ENCODE results near the gene RHOXF2B.
"Not testable (repeated sequence)": the region's sequence is repeated elsewhere in the genome, so short reads cannot be mapped to it uniquely, and the experiment has no call there.

RHOXF2B gene

GRCh38 chrX:120077590-120077989, at the start of gene RHOXF2B:
Gene RHOXF2B, minus strand, starts transcription at chrX:120077690. Its CDS starts 138 bp downstream, at chrX:120077552.
- DNase-seq (ENCODE audit: low read depth), result not testable (repeated sequence)

DNA sequence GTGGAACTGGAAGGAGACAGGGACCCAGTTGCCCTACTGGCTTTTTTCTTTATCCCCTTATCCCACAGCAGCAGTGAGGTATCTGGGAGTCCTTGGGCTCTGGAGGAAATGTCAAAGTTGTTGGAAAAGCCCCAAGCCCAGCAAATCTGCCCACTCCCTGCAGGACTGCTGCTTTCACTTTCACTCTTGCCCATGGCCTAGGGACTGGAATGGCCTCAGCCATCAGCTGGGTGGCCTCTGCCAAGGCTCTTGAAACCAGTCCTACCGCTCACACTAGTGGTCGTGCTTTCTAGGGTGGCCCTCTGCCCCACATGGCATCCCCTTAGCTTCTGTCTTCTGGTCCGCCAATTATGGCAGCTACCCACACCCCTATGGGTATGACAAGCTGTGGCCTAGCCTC, 48.0 kb upstream of the RHOXF2B start:
- DNase-seq (ENCODE audit: low read depth), result no peak

DNA sequence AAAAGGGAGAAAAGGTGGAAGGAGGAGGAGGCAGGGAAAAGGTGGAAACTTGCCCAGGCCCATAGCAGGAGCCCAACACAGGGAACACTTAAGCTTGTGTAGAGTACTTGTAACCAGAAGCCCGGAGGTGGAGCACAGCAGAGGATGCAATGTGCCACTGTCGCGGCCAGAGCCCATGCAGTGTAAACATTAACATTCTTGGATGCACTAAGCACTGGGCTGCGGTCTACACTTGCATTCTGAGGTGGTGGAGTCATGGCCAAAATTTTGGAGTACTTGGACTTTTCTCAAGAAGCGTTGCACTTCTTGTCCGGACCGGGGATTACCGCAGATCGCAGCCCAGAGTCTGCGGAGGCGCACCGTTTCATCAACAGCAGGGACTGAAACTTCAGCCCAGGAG, 42.7 kb upstream of the RHOXF2B start:
- DNase-seq (ENCODE audit: low read depth), result no peak

GRCh38 chrX:120115438-120115963, 38.0 kb upstream of the RHOXF2B start, which contains the start of gene RHOXF1:
Gene RHOXF1, minus strand, starts transcription at chrX:120115913. Its CDS starts 51 bp downstream, at chrX:120115862.
- DNase-seq (ENCODE audit: low read depth), result no peak

DNA sequence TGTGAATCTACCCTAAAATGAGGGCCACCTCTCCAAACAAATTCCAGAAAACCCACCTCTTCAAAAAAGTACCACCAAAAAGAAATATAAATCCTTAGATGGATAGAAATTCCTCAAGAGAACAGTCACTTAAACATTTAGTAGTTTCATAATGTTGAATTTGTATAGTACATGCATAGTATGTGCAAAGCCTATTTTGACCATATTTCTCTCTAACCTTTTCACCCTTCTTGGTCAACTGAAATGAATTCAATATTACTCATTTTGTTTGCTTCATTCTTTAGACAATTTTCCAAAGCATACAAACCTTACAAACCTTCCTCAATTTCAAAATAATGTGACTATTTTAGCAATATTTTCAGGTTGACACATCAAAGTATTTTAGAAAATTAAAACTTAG, 34.1 kb upstream of the RHOXF2B start:
- DNase-seq (ENCODE audit: low read depth), result no peak

- DNase-seq (ENCODE audit: low read depth), result no peak
Measured at GRCh38 chrX:120109378-120109777, 31.9 kb upstream of the RHOXF2B start.

DNA sequence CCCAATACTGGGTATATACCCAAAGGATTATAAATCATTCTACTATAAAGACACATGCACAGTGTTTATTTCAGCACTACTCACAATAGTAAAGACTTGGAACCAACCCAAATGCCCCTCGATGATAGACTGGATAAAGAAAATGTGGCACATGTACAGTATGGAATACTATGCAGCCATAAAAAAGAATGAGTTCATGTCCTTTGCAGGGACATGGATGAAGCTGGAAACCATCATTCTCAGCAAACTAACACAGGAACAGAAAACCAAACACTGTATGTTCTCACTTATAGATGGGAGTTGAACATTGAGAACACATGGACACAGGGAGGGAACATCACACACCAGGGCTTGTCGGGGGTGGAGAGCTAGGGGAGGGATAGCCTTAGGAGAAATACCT, 27.2 kb upstream of the RHOXF2B start:
- not testable (repeated sequence) for DNase-seq (ENCODE audit: low read depth)

GRCh38 chrX:120101057-120101456, 23.6 kb upstream of the RHOXF2B start:
- DNase-seq (ENCODE audit: low read depth), result not testable (repeated sequence)

DNA sequence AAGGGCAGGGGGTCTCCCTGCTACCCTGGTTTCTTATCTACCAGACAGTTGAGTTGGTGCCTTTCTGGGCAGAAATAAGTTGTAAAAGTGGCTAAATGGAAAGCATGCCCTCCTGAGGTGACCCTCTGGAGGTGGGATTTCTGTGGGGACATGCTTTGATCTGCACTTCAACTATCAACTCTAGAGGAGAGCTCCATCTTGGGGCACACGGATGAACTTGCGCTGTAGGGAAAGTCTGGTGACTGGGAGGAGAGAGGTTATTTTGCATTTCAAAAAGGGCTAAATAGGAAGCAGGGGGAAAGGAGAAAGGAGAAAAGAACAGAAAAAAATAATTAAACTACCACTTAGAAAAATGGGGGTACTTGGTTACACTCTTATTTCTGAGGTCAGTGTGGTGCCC, 12.7 kb upstream of the RHOXF2B start:
- DNase-seq (ENCODE audit: low read depth), result no peak

DNA sequence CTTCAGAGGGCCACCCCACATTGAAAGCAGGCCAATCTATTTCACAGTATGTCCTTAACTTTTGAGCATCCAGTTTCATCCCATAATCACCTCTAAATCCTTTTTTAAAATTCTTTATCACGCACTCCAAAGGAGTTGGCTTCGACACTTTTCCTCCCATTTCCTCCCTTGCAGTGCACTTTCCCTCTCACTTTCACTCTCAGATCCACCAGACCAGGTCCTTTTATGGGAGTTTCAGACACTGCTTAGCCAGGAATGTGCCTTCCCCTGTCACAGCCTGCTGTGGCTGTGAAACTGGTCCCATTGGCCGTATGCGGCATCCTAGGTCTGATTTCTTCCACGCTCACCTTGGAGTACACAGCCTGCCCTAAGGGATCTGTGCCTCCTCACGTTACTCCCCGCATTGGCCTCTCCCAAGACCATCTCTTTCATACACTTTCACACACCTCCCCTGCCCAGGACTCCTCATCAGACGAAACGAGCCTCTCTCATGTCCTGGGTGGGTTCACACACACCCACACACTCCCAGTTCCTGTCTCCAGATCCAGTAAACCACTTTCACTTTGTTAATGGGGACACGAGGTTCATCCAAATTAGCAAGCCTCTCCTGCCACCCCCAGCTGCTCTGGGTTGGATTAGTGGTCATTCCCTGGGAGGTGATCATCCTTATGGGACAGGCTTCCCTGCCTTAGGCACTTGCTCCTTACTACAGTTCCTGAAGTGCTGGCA, 10.0 kb upstream of the RHOXF2B start:
- DNase-seq (ENCODE audit: low read depth), result no peak

GRCh38 chrX:120085553-120086185, 8.2 kb upstream of the RHOXF2B start:
- not testable (repeated sequence) for DNase-seq (ENCODE audit: low read depth)

- DNase-seq (ENCODE audit: low read depth), result not testable (repeated sequence)
Measured at GRCh38 chrX:120066169-120066568, 11.3 kb downstream of the RHOXF2B start.

- not testable (repeated sequence) for DNase-seq (ENCODE audit: low read depth)
Measured at GRCh38 chrX:120042712-120043111, 34.8 kb downstream of the RHOXF2B start.

DNA sequence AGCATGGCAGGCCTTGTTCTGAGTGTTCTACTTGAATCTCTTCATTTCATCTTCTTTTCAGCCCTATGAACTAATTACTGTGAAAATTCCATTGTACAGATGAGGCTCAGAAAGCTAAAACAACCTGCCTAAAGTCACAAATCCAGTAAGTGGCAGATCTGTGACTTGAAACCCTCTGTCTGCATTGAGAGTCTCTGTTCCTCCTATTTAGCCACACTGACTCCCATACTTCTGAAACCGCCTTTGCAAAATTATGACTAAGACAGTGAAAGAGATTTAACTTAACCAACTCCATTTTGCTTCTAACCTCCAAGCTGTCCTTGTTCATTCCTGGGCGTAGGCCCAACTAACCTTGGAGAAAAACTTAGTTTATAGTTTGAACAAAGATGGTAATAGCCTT, 35.2 kb downstream of the RHOXF2B start:
- DNase-seq (ENCODE audit: low read depth), result not testable (repeated sequence)

GRCh38 chrX:120040176-120040575, 37.3 kb downstream of the RHOXF2B start:
- not testable (repeated sequence) for DNase-seq (ENCODE audit: low read depth)

DNA sequence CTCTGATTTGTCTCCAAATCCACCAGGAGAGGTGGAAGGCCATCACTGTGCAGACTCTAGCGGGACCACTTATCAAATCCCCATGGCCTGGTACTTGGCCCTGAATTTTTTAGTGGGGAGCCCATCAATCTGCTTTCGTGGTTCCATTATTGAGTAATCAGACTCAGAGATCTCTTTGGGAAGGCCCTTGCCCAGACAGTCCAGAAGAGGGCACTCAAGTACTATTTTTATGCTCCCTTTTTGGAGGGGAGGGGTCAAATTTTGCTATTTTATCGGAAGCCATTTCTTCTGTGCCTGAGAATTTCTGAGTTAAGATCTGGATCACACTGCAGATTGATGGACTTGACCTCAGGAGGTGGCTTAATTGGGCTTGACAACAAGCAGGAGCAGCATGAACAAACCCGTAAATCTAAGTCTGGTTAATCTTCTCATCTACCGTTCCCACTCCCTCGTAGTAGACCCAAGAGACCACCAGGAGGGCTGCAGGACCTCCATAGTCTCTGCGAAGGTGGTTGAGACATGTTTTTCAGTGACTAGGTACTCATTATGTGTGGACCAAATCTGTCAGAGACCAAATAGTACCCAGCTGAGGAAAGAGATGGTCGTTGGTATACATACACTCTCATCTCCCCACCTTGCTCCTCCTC, 38.3 kb downstream of the RHOXF2B start:
- DNase-seq (ENCODE audit: low read depth), result not testable (repeated sequence)

- no peak for DNase-seq (ENCODE audit: low read depth)
Measured at GRCh38 chrX:120036704-120037103, 40.8 kb downstream of the RHOXF2B start.

GRCh38 chrX:120035522-120036309, 41.8 kb downstream of the RHOXF2B start:
- not testable (repeated sequence) for DNase-seq (ENCODE audit: low read depth)

DNA sequence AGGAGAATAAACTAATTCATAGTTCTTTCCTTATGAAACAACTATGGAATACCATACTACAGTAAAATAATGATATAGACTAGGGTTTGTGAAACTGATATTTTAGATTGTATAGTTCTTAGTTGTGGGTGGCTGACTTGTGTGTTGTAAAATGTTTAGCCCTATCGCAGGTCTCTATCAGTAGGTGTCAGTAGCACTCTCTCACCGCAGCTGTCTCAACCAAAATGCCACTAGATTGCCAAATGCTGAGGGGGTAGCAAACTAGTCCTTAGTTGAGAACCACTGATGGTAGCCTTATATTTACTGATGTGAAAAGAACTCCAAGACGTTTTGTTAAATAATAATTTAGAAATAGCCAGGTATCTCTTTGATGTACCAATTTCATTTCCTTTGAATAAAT, 48.1 kb downstream of the RHOXF2B start:
- DNase-seq (ENCODE audit: low read depth), result no peak

DNA sequence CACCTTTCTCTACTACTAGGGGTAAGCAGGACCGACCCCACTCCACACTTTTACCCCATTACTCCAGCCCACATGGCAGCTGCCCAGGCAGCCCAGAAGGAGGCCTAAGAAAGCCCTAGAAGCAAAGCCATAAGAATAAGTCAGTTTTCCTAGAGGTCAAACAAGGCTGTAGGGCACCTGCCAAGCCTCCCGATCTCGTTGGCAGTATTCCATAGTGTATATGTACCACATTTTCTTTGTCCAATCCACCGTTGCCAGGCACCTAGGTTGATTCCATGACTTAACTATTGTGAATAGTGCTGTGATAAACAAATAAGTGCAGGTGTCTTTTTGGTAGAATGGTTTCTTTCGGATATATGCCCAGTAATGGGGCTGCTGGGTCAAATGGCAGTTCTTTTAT, 54.2 kb downstream of the RHOXF2B start:
- no peak for DNase-seq (ENCODE audit: low read depth)

GRCh38 chrX:120022763-120023162, 54.7 kb downstream of the RHOXF2B start:
- DNase-seq (ENCODE audit: low read depth), result no peak
